ENCODE measurements around the gene GRID1.

- TF ChIP-seq KDM4B (IDR thresholded peaks at IDR 0.05; ENCODE audit: borderline replicate concordance in 2 of 2, low read depth in 1 of 2) (no peak), CTCF (IDR thresholded peaks at IDR 0.05 in 2 of 3, conservative IDR thresholded peaks at IDR 0.05 in 1 of 3; ENCODE audit: insufficient read depth in 2 of 3, low read depth in 1 of 3, low read length in 3 of 3) (no peak), EWSR1 (IDR thresholded peaks at IDR 0.05; ENCODE audit: borderline replicate concordance, low read depth, partially characterized antibody) (no peak), ZNF76 (CRISPR knock-in tag; IDR thresholded peaks at IDR 0.05; ENCODE audit: borderline replicate concordance) (no peak), EP300 (IDR thresholded peaks at IDR 0.05; ENCODE audit: low read length) (no peak), ZNF253 (CRISPR knock-in tag; conservative IDR thresholded peaks at IDR 0.05) (no peak), MAFF (IDR thresholded peaks at IDR 0.05; ENCODE audit: low read length) (no peak)
Observed at GRCh38 chr10:86182595-86182994, 184.0 kb downstream of the GRID1 start.
